ENCODE data around the gene LIMCH1.
"Not testable (repeated sequence)": the region's sequence is repeated elsewhere in the genome, so short reads cannot be mapped to it uniquely, and the experiment has no call there.

LIMCH1 gene

DNA sequence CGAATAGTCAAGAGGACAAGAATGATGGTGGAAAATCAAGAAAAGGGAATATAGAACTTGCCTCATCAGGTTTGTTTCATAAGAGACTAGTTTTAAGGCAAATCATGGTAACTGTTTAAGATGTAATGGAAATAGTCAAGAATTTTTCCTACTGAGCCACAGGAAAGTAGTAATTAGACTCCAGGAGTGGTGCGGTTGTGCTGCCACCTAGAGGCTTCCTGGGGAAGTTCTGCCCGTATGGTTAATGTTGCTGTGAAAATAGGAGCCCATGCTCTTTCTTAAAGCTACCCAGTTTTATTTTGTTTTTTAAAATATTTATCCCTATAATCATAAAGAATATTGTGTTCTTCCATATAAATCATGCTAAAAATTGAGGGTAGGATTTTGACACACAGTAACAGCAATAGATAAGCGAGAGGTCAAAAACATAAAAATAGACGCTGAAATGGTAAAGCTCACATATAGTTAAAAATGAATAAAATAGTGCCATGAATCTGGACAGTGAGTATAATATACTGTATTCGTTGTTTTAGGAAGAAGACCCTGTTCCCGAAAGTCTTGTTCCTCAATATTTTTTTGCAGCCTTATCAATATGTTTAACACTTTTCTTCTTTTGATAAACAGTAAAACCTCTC is 123.6 kb downstream of the LIMCH1 start:
- DNase-seq (ENCODE audit: insufficient read length, low spot score), result peak; percentile 30
- peak; percentile 92 for FAIRE-seq

DNA sequence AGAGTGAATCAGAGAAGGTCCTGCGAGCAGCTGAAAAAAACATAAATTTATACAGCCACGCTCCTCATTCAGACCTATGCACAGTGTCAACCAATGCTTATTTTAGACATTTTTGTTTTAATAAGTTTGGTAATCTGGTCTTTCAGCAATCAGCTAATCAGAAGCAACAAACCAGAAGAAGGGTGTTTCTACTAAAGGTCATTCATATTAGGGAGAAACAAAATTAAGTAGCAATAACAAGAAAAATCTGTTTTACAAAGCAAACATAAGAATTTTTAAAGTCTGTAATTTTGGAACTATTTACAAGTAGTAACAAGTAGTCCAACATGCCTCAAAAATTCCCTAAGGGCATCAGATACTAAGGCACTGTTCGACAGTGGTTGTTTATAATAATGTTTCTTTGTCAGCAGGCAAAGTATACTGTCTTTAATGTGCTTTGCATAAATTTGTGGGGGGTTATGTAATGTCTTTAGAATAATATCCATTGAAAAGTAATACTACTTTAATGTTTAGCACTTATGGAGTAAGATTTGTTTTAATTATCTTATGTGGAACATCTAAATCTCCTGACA is 127.8 kb downstream of the LIMCH1 start:
- FAIRE-seq, result no peak
- DNase-seq (ENCODE audit: insufficient read length, low spot score), result no peak

DNA sequence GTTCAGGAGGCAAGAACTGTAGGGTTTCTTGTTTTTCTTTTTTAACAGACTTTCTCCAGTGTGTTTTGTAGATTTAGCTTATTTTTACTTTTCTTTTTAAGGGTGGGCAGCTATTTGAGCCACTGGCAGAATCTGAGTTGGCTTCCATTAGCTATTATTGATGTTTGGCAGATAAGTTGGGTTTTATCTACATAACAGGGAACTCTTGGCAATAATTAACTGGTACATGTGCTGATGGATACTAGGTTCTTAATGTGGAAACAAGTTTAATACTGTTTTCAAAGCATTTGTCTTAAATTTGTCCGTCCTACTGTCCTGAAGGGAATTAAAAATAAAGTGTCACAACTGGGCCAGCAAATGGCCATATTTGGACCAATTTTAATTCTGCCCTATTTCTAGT is 130.1 kb downstream of the LIMCH1 start:
- FAIRE-seq (no peak), DNase-seq (ENCODE audit: insufficient read length, low spot score) (no peak)

DNA sequence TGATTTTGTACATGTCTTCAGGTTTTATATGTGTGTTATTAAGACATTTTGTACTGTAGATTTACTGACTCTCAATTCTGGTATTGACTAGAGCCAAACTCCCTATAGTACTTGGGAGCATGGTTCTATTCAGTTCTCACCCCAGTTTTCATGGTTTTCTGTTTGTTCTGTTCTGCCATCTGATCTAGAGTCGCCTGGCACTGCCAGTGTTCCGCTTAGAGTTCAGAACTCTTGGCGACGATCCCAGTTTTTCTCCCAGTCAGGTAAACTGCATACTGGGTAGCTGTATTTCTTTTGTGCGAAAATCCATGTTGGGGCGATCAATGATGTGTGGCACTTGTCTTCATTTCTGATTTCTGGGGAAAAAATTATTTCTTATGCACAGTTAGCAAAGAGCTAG is 132.6 kb downstream of the LIMCH1 start:
- FAIRE-seq, result no peak
- DNase-seq (ENCODE audit: insufficient read length, low spot score), result no peak

DNA sequence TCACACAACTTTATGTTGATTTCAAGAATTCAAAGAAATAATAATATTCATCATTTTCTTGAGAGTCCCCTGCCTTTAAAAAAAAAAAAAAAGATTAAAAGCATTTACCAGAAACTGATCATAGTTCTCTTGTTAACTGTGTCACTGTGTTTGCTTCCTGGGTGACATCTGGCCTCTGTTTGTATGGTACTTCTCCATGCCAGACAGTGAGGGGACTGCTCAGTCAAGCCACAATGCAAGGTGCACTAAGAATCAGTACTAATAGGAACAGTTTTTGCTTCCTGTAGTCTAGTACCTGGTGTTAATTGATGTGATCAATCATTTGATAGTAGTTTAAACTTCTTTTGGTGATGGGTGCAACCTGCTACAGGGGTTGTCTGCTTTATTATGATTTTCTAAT is 133.0 kb downstream of the LIMCH1 start:
- FAIRE-seq (no peak), DNase-seq (ENCODE audit: insufficient read length, low spot score) (no peak)

DNA sequence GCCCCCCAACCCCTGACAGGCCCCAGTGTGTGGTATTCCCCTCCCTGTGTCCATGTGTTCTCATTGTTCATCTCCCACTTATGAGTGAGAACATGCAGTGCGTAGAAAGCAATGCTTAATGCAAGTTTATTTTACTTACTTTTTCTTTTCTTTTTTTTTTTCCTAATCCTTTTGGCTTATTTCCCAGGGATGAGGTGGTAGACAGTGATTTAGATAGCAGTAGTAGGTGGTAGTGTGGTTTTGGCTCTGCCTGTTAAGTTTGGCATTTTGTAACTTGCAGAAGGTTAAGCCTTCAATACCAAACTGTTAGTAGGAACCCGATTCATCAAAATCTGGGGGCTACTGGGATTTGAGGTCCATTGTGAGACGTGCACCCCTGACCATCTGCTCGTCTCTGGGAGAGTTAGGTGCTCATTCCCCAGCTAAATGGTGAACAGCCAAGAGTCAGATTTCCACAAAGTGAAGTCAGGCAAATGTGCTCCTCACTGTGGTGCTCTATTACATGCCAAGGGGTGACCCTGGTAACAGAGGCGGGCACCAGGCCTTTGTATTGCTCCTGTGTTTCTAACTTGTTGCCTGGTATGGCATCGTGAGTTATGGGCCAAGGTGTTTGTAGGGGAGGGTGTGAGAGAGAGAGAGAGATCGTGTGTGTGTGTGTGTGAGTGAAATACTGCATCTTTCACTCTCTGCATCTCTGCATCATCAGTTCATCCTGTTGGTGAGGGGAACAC is 140.3 kb downstream of the LIMCH1 start:
- no peak for FAIRE-seq

DNA sequence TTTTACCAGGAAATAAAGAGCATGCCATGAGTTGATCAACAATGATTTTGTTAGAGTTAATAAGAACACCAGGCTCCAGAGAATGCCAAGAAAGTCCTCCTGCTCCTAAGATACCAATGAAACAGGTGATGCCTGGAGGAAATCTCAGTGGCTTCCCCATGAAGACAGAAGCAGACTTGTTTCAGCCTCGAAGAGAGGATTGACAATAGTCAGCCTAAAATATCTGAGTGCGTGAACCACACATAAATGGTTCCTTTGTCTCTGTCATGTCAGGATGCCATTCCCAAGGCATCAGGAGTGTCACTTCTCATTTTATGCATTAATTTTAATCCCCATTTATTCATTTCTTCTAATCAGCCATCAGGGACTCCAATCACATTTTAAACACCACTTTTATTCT is 141.0 kb downstream of the LIMCH1 start:
- DNase-seq (ENCODE audit: insufficient read length, low spot score) (no peak), FAIRE-seq (no peak)

More for the DNA sequence above, 140.3 kb downstream of the LIMCH1 start:
- no peak for DNase-seq (ENCODE audit: insufficient read length, low spot score)

DNA sequence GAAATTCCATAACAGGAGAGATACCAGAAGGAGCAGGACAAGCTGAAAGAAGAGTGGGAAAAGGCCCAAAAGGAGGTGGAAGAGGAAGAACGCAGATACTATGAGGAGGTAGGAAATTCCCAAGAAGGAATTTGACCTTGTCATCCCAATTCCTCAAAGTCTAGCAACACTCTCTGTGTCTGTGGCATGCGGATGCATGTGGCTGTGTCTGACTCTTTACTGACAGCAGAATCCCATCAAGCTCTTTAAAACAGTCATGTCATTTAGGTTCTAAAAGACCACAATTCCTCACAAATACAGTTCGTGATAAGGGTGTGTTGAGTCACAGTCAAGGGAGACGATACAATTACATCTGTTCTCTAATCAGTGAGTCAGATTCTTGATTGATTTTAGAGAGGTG is 142.0 kb downstream of the LIMCH1 start:
- FAIRE-seq, result no peak
- no peak for DNase-seq (ENCODE audit: insufficient read length, low spot score)

DNA sequence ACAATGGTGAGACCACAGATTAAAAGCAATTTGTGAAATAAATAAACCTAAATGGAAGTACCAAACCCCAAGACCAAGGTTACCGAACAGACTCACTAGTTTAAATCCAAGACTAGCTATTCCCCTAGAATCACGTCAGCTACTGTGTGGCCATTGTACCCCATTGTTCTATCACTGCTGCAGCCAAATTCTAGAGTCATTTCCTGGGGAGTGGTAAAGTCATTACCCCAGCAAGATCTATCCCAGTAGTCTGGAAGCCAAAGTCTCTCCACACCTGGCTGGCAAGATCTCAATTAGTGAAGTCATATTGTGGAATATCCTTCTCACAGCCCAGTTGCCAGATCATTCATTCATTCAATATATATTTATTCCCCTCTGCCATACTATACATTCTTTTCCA is 143.1 kb downstream of the LIMCH1 start:
- FAIRE-seq (no peak), DNase-seq (ENCODE audit: insufficient read length, low spot score) (no peak)

DNA sequence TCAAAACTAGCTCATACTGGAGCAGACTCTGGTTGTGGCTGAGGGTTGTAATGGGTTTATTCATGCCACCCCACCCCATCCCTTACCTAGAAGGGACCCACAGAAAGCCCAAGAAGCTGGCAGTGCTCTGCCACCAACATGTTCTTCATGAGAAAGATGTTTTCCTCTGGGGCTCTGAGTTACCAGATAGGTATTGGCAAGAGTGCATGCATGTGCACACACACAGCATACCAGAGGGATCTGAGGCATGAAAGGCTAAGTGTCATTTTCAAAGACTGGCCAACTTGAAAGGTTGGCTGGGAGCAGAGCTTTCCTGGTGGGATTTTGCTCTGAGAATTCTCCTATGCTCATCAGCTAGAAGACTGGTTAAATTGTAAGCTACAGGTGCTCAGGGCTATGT is 145.4 kb downstream of the LIMCH1 start:
- DNase-seq (ENCODE audit: insufficient read length, low spot score) (no peak), FAIRE-seq (no peak)

DNA sequence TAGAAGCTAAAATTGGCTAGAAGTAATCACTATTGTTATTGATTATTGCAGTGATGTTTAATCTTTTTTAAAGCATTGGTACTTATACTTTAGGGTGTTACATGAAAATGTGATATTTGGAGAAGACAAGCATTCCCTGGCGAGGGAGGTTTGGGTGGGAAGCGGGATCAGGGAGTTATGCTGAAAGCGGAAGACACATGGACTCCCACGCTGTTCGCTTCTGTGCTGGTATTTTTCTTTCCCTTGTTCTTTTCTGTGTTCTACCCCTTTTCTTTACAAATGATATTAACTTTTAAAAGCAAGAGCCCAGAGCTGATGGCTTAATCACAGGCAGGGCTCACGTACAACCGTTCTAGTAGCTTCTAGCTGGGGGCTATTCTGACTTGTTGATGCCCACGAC is 148.9 kb downstream of the LIMCH1 start:
- FAIRE-seq (no peak), DNase-seq (ENCODE audit: insufficient read length, low spot score) (no peak)

DNA sequence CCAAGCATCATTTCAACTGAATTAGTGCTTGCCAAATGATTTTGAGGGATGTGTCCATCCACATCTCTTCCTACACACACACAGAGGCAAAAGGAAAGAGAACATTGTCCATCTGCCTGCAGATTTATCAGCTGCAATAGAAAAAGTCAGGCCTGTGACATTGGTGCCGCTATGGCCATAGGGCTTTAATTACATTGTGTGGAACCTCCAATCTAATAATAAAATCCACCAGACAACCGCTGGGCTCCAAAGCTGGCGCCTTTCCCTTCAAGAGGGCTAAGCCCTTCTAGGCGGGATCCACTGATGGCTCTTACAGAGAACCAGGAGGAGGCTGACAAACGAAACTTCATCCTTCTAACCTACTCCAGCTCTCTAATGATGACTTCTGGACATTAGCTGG is 150.0 kb downstream of the LIMCH1 start:
- no peak for DNase-seq (ENCODE audit: insufficient read length, low spot score)
- FAIRE-seq, result no peak

DNA sequence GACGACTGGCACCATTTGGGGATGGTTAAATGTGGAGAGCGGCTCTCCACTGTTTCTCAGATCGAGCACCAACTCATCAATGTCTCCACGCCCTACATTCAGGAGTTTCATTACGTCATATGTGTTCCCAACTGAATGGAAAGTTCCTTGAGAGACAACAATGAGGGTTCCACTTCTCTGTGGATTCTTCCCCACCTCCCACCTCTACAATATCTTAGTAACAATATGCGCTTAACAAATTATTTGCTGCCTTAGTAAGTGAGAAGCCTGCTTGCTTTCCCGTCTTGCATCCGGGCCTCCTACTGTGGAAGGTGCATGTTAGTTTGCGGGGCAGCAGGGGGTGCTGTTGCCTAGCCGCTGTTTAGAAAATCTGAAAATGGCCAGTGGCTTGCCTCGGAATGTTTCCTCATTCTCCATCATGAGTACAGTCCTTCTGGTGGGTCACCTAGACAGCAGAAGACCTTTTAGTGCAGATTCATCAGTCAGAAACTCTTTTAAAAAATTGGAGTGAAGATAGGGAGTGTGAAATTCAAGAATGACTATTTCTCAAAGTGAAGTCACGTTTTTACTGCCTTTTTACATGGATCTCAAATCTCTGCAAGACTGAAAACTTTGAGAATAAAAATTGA is 154.9 kb downstream of the LIMCH1 start:
- DNase-seq (ENCODE audit: insufficient read length, low spot score), result peak; percentile 24
- peak; percentile 89 for FAIRE-seq

DNA sequence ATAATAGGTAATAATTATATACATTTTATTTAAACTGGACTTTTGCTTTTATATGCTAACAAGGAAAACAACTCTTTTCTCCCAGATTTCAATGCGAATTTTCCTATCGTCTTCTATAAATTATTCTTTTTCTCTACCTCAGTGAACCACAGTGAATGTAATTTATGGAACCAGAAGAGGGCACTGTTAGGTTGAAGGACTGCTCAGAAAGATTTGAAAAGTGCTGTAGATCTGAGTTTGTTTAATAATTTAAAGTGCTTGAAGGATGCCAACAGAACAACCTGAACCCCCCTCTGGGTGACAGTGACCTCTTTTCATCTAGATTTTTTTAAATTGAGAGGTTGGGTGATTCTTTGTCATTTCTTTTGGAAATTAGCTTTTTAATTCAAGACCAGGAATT is 155.7 kb downstream of the LIMCH1 start:
- FAIRE-seq (peak; percentile 72), DNase-seq (ENCODE audit: insufficient read length, low spot score) (no peak)

DNA sequence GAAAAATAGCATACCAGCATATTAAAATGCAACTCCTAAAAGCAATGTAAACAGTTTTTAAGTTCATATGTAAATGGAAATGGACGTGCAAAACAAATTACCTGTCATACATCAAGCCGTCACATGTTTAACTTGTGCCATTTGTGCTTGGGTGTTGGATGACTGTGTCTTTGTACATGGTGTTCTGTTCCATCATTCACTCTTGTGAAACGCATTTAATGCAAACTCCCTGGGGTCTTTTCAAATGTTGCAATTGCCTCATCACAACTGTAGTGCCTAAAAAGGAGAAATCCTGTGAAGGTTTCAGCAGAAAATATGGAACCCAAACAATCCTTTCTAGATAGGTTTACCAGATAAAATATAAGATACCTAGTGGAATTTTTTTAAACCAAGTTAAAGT is 158.2 kb downstream of the LIMCH1 start:
- DNase-seq (ENCODE audit: insufficient read length, low spot score) (no peak), FAIRE-seq (no peak)

DNA sequence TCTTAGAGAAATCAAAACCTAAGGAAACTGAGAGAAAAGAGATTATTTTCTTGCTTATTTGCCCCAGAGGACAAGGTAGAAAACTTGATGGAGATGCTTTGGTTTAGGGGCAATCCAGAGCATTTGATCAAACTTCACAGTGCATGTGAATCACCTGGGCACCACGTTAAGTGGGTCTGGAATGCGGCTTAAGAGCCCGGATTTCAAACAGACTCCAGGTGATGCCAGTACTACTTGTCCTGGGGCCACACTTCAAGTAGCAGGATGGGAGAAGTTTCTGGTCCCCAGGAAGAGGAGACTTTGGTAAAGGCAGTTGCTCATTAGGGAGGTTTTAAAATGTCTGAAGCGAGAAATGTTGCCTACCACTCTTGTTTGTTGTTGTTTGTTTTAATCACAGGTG is 158.8 kb downstream of the LIMCH1 start:
- DNase-seq (ENCODE audit: insufficient read length, low spot score), result no peak
- FAIRE-seq, result no peak

DNA sequence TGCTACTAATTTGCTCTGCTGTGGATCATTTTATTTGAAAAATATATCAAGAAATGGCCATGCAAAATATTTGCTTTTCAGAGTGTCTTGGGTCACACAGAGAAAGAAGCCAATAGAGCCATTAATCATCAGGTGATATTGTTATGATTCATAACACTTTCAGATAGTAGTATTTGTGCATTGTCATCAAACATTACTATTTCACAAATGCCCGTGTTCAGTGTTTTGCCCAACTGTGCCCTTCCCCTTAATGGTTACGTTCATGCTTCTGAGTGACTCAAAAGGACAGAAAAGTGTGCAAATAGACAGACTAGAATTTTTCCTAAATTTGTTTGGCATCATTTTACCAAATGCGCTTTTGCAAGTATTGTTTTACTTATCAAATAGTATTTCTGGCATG is 164.0 kb downstream of the LIMCH1 start:
- DNase-seq (ENCODE audit: insufficient read length, low spot score), result no peak
- no peak for FAIRE-seq

DNA sequence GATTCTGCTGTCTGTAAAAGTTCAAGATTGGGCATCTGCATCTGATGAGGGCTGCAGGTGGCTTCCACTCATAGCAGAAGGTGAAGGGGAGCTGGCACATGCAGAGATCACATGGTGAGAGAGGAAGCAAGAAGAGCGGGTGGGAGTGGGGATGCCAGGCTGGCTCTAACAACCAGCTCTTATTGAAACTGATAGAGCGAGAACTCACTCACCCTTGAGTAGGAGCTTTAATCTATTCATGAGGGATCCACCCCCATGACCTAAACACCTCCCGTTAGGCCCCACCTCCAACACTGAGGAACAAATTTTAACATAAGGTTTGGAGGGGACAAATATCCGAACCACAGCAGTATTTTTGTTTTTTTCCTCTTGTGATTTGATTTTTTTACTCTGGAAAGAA is 164.8 kb downstream of the LIMCH1 start:
- DNase-seq (ENCODE audit: insufficient read length, low spot score), result no peak
- FAIRE-seq, result no peak

DNA sequence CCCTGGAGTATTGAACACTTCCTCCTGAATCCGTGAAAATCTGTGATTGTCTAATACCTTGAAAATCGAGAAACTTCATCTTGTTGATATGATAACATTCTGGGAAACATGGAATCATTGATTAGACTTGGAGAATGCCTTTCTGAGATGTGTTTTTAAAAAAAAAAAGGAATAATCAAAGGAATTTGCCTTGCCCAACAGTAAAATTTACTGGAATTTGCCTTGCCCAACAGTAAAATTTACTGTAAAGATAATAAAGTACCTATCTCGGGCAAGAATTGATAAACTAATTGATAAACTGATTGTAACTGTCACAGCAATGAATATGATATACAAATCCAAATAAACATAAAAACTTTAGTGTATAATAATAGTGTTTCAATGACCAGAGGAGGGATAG is 165.8 kb downstream of the LIMCH1 start:
- DNase-seq (ENCODE audit: insufficient read length, low spot score) (no peak), FAIRE-seq (no peak)

DNA sequence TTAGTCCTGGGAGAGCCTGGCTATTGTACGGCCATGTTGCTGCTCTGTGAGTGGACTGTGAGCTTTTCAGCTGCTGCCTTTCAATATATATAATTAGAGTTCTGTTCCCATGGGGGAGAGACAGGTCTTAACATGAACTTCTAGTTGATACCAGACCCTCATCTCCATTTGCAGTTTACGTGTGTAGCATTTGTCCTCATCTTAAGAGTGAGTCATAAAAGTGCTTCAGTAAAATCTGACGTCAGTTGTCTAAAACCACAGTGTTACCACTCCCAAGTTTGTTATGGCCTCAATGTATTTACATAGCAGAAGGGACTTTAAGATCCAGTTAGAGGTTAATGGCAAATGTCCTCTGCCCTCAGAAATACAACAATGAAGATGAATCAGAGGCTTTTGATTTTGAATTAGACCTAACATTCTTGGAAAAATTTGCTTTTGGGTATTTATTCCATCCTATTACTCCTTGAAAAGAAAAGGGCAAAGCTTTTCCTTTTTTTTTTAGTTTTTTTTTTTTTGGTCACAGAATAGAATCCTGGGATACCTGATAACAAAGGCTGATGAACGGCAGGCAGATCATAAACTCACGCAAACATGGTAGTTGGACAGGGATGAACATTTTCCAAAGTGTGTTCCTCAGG is 172.0 kb downstream of the LIMCH1 start:
- DNase-seq (ENCODE audit: insufficient read length, low spot score), result no peak
- no peak for FAIRE-seq

DNA sequence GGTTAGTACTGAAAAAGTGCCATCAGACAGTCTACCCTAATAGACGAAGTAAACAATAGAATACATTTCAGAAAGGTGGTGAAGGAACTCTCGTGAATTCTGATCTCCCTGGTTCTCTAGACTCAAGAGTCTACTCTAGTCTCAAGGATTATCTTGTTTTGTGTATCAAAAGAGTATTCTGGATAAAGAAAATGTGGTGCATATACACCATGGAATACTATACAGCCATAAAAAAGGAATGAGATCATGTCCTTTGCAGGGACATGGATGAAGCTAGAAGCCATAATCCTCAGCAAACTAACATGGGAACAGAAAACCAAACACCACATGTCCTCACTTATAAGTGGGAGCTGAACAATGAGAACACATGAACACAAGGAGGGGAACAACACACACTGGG is 173.7 kb downstream of the LIMCH1 start:
- not testable (repeated sequence) for FAIRE-seq

More for the DNA sequence above, 173.7 kb downstream of the LIMCH1 start:
- not testable (repeated sequence) for DNase-seq (ENCODE audit: insufficient read length, low spot score)
